Measurements from ENCODE around the gene DRC1. TPM values are rescaled to one million over a fixed set of nuclear protein-coding genes. Genes with fewer than 3 reads are reported as not detected.

Gene DRC1
- total RNA-seq, 2 donors from 2014 or later, result not detected

GRCh38 chr2:26456440-26457250 lies 54.9 kb downstream of the DRC1 start:
- Mint-ChIP-seq H3K4me1 (ENCODE audit: low read depth in 2 of 2) (no peaks in the 10 kb centered on the region), H3K36me3 (no peaks in the 10 kb centered on the region), H3K4me3 (no peak overlapping the region), H3K27me3 (peaks cover 2 to 15% of the 10 kb centered on the region in 2 donors), H3K27ac (no peak overlapping the region), H3K9me3 (no peaks in the 10 kb centered on the region)
- DNase-seq (ENCODE audit: low spot score), result no peak
- no peak for ATAC-seq

- Mint-ChIP-seq H3K36me3 (no peaks in the 10 kb centered on the region), H3K27me3 (peaks cover 2 to 13% of the 10 kb centered on the region in 2 donors), H3K4me3 (no peak overlapping the region), H3K9me3 (no peaks in the 10 kb centered on the region), H3K27ac (no peak overlapping the region), H3K4me1 (ENCODE audit: low read depth in 2 of 2) (no peaks in the 10 kb centered on the region)
- ATAC-seq, result no peak
- no peak for DNase-seq (ENCODE audit: low spot score)
Measured at GRCh38 chr2:26457251-26457666, 55.5 kb downstream of the DRC1 start.

DNA sequence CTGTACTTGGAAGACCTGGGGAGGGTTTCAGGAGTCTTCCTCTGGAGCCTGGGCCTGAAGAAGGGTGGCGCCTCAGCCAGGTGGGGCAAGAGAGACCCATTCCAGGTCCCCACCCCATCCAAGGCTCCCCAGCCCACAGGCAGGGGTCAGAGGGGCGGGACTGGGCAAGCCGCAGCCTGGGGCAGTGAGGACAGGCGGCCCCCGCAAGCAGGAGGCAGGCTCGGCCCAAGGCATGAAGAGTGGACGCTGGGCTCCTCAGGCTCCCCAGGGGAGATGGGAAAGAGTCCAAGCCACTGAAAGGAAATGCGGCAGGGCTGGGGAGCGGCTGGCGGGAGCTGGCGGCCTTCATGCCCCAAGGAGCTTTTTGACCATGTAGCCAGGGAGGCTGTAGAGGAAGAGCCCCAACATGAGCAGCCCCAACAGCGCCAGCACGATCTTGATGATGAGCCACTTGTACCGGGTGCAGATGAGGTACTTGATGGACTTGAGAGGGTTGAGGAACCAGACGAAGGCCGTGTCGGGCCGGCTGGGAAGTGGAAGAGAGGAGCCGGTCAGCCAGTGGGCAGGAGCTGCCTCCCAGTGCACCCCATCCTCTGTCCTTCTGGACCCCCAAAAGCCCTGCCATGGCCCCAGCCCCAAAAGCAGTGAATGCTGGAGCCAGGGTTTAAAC lies 56.1 kb downstream of the DRC1 start:
- Mint-ChIP-seq H3K4me1 (ENCODE audit: low read depth in 2 of 2) (no peaks in the 10 kb centered on the region), H3K4me3 (no peak overlapping the region), H3K36me3 (no peaks in the 10 kb centered on the region), H3K27ac (no peak overlapping the region), H3K9me3 (no peaks in the 10 kb centered on the region), H3K27me3 (peaks cover 2 to 12% of the 10 kb centered on the region in 2 donors)
- ATAC-seq (no peak), DNase-seq (ENCODE audit: low spot score) (no peak)

DNA sequence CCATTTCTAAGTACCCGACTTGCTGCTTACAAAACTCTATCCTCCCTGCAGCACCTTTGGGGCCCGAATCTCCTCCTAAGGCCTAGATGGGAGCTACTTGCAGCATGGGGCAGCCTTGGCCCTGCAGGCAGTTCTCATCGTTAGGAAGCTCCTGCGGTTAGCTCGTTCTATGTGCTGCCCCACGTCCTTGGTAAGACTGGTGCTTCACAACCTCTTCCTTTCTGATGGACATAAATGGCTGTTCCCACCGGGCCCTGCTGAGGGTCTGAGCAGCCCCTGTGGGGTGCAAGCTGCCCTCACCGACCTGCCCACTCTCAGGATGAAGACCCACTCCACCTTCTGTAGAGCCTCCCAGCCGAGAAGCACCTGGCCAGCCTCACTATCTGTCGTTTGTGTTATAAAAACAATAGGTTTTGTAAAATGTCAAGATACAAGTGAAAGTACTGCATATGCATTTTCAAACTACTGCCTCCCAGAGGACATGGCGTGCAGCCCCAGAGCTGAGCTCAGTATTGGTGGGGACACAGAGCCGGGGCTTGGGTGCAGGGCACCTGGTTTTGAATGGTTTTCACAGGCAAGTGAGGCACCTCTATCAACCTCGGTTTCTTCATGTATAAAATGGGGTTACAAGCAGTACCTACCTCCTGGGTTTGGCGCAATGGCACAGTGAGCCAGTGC lies 56.8 kb downstream of the DRC1 start:
- no peaks in the 10 kb centered on the region for H3K36me3 Mint-ChIP-seq
- H3K4me3 Mint-ChIP-seq, result no peak overlapping the region
- DNase-seq (ENCODE audit: low spot score) (no peak), ATAC-seq (no peak)
- H3K27ac Mint-ChIP-seq, result no peak overlapping the region
- no peaks in the 10 kb centered on the region for H3K9me3 Mint-ChIP-seq
- H3K4me1 Mint-ChIP-seq (ENCODE audit: low read depth in 2 of 2), result no peaks in the 10 kb centered on the region
- peaks cover 2 to 5% of the 10 kb centered on the region in 2 donors for H3K27me3 Mint-ChIP-seq

DNA sequence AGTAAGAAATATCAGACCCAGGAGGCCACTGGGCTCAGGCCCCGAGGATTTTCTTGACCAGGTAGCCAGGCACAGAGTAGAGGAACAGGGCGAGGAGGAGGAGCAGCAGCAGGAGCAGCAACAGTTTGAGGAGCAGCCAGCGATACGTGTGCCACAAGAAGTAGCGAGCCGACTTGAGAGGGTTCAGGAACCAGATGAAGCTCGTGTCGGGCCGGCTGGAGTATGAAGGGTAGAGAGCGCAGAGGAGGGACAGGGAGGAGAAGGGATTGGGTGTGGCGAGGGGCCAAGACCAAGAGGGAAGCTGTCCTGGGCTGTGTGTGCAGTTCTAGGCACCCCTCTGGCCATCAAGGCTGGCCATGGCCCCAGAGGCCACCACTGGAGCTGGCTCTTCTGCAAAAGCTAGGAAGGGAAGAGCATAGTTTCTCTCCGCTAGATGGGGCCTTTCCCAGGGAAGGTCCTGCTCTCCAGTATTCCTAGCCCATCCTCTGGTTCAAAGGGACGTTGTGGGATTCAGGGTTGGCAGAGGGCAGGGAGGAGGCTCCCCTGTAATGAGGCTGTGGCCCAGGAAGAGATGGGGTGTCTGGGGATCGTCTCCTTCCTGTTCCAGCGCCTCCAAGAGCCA lies 58.4 kb downstream of the DRC1 start:
- H3K27ac Mint-ChIP-seq, result no peak overlapping the region
- no peaks in the 10 kb centered on the region for H3K36me3 Mint-ChIP-seq
- no peaks in the 10 kb centered on the region for H3K27me3 Mint-ChIP-seq
- no peak overlapping the region for H3K4me3 Mint-ChIP-seq
- H3K9me3 Mint-ChIP-seq, result no peaks in the 10 kb centered on the region
- no peak for DNase-seq (ENCODE audit: low spot score)
- no peak for ATAC-seq
- H3K4me1 Mint-ChIP-seq (ENCODE audit: low read depth in 2 of 2), result no peaks in the 10 kb centered on the region

DNA sequence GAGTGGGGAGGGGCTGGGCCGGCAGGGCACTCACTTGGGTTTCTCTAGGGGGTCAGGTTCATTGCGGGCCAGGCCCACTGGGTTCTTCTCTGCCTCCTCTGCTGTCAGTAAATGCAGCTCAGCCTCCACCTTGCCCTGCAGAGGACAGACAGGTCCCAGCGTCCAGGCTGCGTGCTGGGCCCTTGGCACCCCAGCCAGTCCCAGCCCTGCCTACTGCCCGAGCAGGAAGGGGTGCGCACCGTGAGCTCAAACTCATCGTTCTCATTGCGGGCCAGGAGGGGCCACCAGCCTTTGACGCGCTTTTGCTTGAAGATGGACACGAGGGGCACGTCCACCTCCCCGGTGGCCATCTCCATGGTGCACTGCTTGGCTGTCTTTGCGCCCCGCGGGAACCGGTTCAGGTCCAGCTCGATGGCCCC lies 58.9 kb downstream of the DRC1 start:
- Mint-ChIP-seq H3K27ac (no peak overlapping the region), H3K36me3 (no peaks in the 10 kb centered on the region), H3K4me1 (ENCODE audit: low read depth in 2 of 2) (no peaks in the 10 kb centered on the region), H3K9me3 (no peaks in the 10 kb centered on the region), H3K4me3 (no peak overlapping the region), H3K27me3 (no peaks in the 10 kb centered on the region)
- DNase-seq (ENCODE audit: low spot score) (no peak), ATAC-seq (no peak)

- Mint-ChIP-seq H3K36me3 (no peaks in the 10 kb centered on the region), H3K9me3 (no peaks in the 10 kb centered on the region), H3K27me3 (no peaks in the 10 kb centered on the region), H3K4me1 (ENCODE audit: low read depth in 2 of 2) (no peaks in the 10 kb centered on the region), H3K27ac (no peak overlapping the region), H3K4me3 (no peak overlapping the region)
- ATAC-seq, result no peak
- DNase-seq (ENCODE audit: low spot score), result no peak
Measured at GRCh38 chr2:26461601-26462023, 59.9 kb downstream of the DRC1 start.

GRCh38 chr2:26462100-26462499 lies 60.4 kb downstream of the DRC1 start:
- DNase-seq (ENCODE audit: low spot score), result no peak
- H3K27me3 Mint-ChIP-seq, result no peaks in the 10 kb centered on the region
- no peak overlapping the region for H3K27ac Mint-ChIP-seq

DNA sequence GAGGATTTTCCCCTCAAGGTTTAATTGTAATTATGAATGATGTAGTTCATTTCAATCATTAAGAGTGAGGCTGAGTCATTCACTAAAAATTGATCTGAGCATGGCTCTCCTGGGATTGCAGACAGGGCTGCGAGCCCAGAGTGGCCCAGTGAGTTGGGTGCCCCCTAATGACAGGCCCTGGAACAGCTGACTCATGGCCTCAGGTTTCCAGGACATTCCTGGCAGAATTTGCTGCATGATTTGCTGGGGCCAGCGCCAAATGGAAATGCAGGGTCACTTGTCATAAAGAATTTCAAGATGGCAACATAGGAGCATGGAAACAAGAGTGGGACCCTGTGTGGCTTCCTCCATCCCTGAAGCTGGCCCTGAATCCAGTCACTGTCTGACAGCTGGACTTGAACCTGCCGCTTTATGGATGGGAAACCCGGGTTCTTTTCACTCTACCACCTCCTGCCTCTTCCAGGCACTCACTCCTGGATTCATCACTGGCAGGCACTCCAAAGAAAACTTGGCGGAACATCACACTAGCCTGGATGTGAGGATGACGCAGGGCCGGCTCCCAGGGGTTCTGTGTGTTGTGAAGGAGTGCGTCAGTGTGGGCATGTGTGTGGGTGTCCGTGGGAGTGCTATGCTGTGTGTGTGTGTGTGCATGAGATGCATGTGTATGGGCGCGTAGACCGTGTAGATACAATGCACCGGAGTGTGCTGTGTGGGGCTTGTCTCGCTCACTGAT lies 61.0 kb downstream of the DRC1 start:
- no peak overlapping the region for H3K4me3 Mint-ChIP-seq

More at GRCh38 chr2:26462100-26462499, 60.4 kb downstream of the DRC1 start:
- Mint-ChIP-seq H3K4me3 (no peak overlapping the region), H3K9me3 (no peaks in the 10 kb centered on the region), H3K4me1 (ENCODE audit: low read depth in 2 of 2) (no peaks in the 10 kb centered on the region), H3K36me3 (no peaks in the 10 kb centered on the region)
- no peak for ATAC-seq

DNA sequence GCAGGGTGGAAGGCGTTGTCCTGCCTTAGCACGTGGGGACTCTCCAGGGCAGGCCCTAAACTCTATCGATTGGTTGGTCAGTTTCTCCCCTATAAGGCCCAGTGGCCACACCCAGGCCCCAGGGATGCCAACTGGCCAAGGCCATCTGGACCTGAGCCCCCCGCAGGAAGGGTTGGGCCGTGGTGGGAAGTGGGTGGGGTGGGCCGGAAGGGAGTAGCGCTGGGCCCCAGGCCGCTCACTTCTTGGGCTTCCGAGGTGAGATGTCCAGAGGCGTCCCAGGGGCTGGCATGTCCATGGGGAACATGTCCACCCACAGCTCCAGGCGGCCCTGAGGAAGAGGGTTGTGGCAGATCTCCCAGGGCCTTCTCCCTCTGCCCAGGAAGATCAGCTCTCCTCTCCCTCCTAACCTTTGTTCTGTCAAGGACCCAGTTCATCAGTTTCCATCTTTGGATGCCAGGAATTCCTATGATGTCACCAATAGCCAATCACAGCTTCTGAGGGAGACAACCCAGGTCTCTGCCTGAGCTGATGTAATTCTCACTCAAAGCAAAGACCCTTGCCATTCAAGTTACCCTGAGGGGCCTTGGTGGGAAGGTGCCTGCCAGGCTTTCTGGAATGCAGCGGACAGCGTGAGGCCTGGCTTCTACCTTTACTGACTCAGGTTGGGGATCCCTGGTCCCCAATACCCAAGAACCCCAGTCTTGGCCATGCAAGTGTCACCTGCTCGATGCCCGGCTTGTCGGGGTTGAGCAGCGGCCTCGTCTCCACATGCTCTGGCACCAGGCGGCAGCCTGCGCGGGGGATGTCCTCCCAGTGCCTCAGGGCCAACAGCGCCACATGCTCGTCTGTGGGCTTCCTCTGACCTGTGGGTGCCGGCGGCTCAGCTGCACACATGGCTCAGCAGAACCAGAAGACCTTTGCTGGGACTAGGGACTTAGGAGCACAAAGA lies 61.8 kb downstream of the DRC1 start:
- H3K4me3 Mint-ChIP-seq, result no peak overlapping the region
- no peaks in the 10 kb centered on the region for H3K36me3 Mint-ChIP-seq
- DNase-seq (ENCODE audit: low spot score), result no peak
- ATAC-seq, result no peak
- no peaks in the 10 kb centered on the region for H3K9me3 Mint-ChIP-seq
- no peaks in the 10 kb centered on the region for H3K4me1 Mint-ChIP-seq (ENCODE audit: low read depth in 2 of 2)
- H3K27me3 Mint-ChIP-seq, result no peaks in the 10 kb centered on the region
- no peak overlapping the region for H3K27ac Mint-ChIP-seq

More for the DNA sequence above, 61.0 kb downstream of the DRC1 start:
- Mint-ChIP-seq H3K27ac (no peak overlapping the region), H3K36me3 (no peaks in the 10 kb centered on the region), H3K4me1 (ENCODE audit: low read depth in 2 of 2) (no peaks in the 10 kb centered on the region), H3K27me3 (no peaks in the 10 kb centered on the region), H3K9me3 (no peaks in the 10 kb centered on the region)
- DNase-seq (ENCODE audit: low spot score), result no peak
- no peak for ATAC-seq

DNA sequence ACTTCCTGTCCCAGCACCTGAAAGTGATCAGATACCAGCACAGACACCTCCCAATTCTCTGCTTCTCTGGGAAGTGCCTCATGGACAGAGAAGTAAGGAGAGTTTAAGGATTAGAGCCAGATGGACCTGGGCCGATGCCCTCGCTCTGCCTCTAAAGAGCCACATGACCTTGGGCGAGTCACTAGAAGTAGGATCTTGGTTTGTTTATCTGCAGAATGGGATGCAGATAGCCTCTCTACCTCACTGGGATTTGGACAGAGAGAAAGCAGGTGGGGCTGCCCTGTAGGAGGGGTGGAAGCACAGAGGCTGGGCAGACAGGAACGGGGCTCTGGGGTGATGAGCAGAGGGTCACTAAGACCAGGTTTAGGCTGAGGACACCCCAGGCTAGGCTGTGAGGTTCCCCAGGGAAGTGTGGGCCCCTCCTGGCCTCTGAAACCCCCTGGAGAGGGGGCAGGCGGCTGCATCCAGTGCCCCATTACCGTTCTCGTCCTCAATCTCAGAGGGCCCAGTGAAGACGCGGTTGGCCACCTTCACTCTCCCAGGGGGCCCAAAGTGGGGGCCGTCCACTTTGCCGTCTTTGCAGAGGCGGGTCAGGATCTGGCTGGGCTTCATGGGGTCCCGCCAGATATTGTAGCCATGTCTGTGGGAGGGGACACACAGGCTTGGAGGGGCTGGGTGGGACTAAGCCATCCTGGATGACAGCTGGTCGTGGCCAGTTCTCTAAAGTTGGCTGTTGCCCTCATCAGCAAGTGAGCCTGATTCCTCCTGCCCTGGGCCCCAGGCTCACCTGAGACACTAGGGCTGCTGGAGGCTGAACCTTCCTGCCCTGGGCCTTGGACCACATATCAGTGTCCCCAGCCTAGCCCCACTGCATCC lies 62.9 kb downstream of the DRC1 start:
- ATAC-seq (no peak), DNase-seq (ENCODE audit: low spot score) (no peak)
- no peaks in the 10 kb centered on the region for H3K27me3 Mint-ChIP-seq
- no peaks in the 10 kb centered on the region for H3K9me3 Mint-ChIP-seq
- H3K4me1 Mint-ChIP-seq (ENCODE audit: low read depth in 2 of 2), result no peaks in the 10 kb centered on the region
- H3K27ac Mint-ChIP-seq, result no peak overlapping the region
- H3K4me3 Mint-ChIP-seq, result no peak overlapping the region
- no peaks in the 10 kb centered on the region for H3K36me3 Mint-ChIP-seq
